ENCODE measurements around the gene FCHSD2. TPM values are rescaled to one million over a fixed set of nuclear protein-coding genes. Genes with fewer than 3 reads are reported as not detected.
A peak's percentile ranks its signal among the peaks of the same experiment; 100 is the strongest.
"Not testable (repeated sequence)": the region's sequence is repeated elsewhere in the genome, so short reads cannot be mapped to it uniquely, and the experiment has no call there.

Gene FCHSD2
- total RNA-seq, 2 experiments from 2014 or later: 40.8 to 41.7 TPM

DNA sequence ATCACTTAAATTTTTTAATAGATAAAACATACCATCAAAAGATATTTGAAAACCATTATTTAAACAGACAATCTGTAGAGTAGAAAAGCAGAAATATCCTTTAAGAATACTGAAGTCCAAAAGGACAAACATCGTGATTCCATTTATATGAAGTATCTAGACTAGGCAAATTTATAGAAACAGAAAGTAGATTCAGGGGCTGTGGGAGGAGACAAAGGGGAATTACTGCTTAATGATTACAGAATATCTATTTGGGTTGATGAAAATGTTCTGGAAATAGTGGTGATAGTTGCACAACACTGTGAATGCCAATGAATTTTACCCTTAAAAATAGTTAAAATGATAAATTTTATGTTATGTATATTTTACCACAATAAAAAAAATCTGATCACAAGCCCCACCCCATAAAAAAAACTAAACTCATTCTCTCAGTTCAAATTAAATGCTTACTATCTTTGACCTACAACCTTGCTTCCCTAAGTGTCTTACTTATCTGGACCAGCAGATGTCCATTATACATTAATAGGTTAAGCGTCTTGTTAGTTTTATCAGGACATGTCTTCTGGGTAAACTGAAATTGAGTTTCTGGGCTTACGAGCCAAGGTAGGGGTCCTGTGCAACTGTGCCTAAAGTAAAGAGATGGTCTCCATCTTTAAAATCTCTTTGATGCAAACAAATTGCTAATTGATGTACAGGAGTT, 86.3 kb downstream of the FCHSD2 start:
- POLR2A ChIA-PET: interaction anchor here (0.7 kb wide), 1 partner anchor 128 kb away, joined by 3 read pairs; no protein-coding TSS in a partner anchor
- H3K9me3 Mint-ChIP-seq: peaks cover 2% of the 10 kb centered on the region
- H3K36me3 Mint-ChIP-seq (ENCODE audit: low read depth): peaks cover 5% of the 10 kb centered on the region
- CTCF ChIA-PET: interaction anchor here (0.7 kb wide), 1 partner anchor 483 kb away, joined by 3 read pairs; no protein-coding TSS in a partner anchor
- no peaks in the 10 kb centered on the region for H3K4me1 Mint-ChIP-seq
- DNase-seq: no peak
- H3K27me3 Mint-ChIP-seq: no peaks in the 10 kb centered on the region
- no peak overlapping the region for H3K4me3 Mint-ChIP-seq
- no peak overlapping the region for H3K27ac Mint-ChIP-seq

GRCh38 chr11:73055002-73055401, 87.1 kb downstream of the FCHSD2 start:
- Mint-ChIP-seq H3K36me3 (ENCODE audit: low read depth) (no peaks in the 10 kb centered on the region), H3K4me1 (no peaks in the 10 kb centered on the region), H3K4me3 (no peak overlapping the region), H3K27me3 (no peaks in the 10 kb centered on the region), H3K27ac (no peak overlapping the region), H3K9me3 (peaks cover 2% of the 10 kb centered on the region)
- CTCF ChIA-PET: interaction anchor here (0.7 kb wide), 1 partner anchor 484 kb away, joined by 3 read pairs; no protein-coding TSS in a partner anchor
- no peak for DNase-seq
- POLR2A ChIA-PET: interaction anchor here (0.7 kb wide), 1 partner anchor 127 kb away, joined by 3 read pairs; no protein-coding TSS in a partner anchor

DNA sequence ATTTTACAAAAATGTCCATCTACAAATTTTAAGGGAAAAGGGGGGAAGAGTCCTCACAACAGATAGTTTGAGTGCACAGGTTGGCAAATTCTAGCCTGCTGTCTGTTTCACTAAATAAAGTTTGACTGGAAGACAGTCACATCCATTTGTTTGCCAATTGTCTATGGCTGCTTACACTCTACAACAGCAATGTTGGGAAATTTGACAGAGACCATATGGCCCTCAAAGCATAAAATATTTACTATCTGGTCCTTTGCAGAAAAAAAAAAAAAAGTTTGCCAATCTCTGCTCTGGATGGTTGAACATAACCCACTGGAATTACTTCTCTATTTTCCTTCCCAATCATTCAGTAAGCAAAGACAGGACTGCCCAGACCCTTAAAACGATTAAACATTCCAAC, 88.2 kb downstream of the FCHSD2 start:
- no peaks in the 10 kb centered on the region for H3K4me1 Mint-ChIP-seq
- no peak for DNase-seq
- H3K27me3 Mint-ChIP-seq: no peaks in the 10 kb centered on the region
- no peak overlapping the region for H3K4me3 Mint-ChIP-seq
- POLR2A ChIA-PET: no interaction called here
- H3K27ac Mint-ChIP-seq: no peak overlapping the region
- CTCF ChIA-PET: no interaction called here
- H3K9me3 Mint-ChIP-seq: peaks cover 2% of the 10 kb centered on the region
- no peaks in the 10 kb centered on the region for H3K36me3 Mint-ChIP-seq (ENCODE audit: low read depth)

DNA sequence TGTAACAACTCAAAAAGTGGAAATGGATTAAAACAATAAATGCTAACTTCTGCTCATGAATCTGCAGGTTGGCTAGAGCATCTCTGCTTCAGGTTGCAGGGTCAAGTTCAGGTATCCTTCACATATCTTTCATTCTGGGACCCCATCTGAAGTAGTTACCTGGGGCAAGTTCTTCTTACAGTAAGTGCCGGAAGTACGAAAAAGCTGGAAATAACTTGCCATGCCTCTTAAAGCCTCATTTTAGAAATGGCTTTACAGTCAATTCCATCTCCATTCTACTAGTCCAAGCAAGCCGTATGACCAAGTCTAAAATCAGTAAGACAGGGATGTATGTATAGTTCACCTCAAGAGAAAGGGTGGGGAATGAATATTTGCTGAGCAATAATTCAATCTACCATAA, 93.7 kb downstream of the FCHSD2 start:
- DNase-seq: no peak
- POLR2A ChIA-PET: interaction anchor here (0.7 kb wide), 1 partner anchor 85 kb away, joined by 3 read pairs; no protein-coding TSS in a partner anchor
- Mint-ChIP-seq H3K27me3 (no peaks in the 10 kb centered on the region), H3K4me3 (no peak overlapping the region), H3K9me3 (no peaks in the 10 kb centered on the region), H3K4me1 (peaks cover 18% of the 10 kb centered on the region), H3K36me3 (ENCODE audit: low read depth) (no peaks in the 10 kb centered on the region), H3K27ac (peak overlapping the region; percentile 54)
- CTCF ChIA-PET: interaction anchor here (1.2 kb wide), 1 partner anchor 129 kb away, joined by 3 read pairs; no protein-coding TSS in a partner anchor

DNA sequence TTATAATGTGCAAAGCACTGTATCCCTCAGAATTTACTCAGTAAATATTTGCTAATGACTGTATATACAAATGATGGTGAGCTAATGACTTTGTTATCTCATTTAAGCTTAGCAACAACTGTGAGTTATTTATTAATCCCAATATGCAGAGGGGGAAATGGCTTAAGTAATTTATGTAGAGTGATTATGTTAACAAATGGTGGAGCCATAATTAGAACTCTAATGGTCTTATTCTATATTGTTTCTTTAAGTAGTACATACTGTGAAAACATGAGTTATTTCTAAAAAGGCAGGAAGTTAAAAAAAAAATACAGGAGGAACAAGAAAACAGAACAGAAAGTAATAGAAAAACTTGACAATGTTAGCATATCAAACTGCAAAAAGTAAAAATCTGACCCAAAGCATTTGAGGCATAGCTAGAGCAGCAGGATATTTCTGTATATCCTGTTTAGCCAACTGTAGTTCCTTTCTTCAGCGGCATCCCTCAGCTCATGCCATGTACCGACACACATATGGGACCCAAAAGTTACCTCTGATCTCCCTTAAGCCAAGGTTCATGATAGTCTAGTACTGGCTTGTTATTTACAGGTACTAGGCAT, 94.2 kb downstream of the FCHSD2 start:
- Mint-ChIP-seq H3K9me3 (no peaks in the 10 kb centered on the region), H3K4me1 (peaks cover 18% of the 10 kb centered on the region), H3K4me3 (no peak overlapping the region), H3K36me3 (ENCODE audit: low read depth) (peaks cover 2% of the 10 kb centered on the region), H3K27ac (peak overlapping the region; percentile 54), H3K27me3 (no peaks in the 10 kb centered on the region)
- ChIA-PET POLR2A (interaction anchor here (0.7 kb wide), 1 partner anchor 86 kb away, joined by 3 read pairs; no protein-coding TSS in a partner anchor), CTCF (no interaction called here)
- DNase-seq: no peak

DNA sequence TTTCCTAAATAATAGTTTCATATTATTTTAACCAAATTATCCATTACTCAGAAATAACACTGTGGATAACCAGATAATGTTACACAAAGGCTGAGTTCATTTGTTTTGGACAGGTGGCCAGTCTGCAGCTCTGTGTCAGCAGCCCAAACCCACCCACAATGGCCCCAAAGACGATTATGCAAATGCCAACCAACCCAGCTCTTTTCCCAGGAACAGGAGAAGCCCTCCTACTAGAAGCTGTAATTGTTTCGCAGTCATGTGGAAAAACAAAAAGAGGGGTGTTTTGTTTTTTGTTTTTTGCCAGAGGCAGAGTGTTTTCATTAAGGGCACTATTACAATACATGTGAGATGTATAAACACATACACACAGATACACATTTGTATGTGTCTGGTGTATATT, 102.1 kb downstream of the FCHSD2 start:
- H3K4me3 Mint-ChIP-seq: no peak overlapping the region
- H3K27ac Mint-ChIP-seq: no peak overlapping the region
- ChIA-PET CTCF (no interaction called here), POLR2A (no interaction called here)
- no peaks in the 10 kb centered on the region for H3K27me3 Mint-ChIP-seq
- no peak for DNase-seq
- peaks cover 4% of the 10 kb centered on the region for H3K9me3 Mint-ChIP-seq
- peaks cover 3% of the 10 kb centered on the region for H3K4me1 Mint-ChIP-seq
- H3K36me3 Mint-ChIP-seq (ENCODE audit: low read depth): peaks cover 11% of the 10 kb centered on the region

DNA sequence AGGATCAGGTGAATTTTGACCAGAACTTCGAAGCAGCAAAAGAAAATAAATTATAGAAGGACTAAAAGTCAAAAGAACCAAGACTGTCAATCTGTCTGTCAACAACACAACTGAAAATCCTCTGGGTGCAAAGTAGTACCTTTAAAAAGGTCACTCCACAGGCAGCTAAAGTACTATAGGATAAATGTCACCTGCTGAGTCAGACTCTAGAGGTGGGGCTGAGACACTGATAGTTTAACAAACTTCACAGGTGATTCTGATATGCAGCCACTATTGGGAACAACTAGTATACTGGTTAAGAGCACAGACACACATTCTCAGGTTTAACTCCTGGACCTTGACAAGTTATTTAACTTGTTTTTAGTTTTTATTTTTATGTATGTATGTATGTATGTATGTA, 107.3 kb downstream of the FCHSD2 start:
- Mint-ChIP-seq H3K36me3 (ENCODE audit: low read depth) (peaks cover 8% of the 10 kb centered on the region), H3K27me3 (no peaks in the 10 kb centered on the region), H3K27ac (peak overlapping the region; percentile 51), H3K4me3 (no peak overlapping the region), H3K4me1 (peaks cover 14% of the 10 kb centered on the region), H3K9me3 (peaks cover 3% of the 10 kb centered on the region)
- CTCF ChIA-PET: no interaction called here
- no peak for DNase-seq
- POLR2A ChIA-PET: interaction anchor here (1.2 kb wide), 1 partner anchor 15 kb away, joined by 3 read pairs; no protein-coding TSS in a partner anchor

DNA sequence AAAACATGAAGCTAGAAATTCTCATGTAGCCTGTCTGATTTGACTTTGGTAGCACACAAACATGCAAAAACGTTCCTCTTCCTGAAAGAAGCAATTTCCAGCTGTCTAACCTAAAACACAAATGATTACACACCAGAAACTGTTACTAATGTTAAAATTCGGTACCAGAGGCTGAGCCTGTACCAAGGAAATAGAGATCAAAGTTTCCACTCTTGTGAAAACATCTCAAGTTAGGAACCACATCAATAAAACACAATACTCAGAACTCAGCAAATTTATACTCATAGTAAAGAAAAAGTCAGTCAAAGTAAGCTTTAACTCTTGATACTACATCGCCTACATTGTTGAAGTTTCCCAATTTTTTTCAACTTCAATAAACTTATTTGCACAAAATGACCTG, 107.8 kb downstream of the FCHSD2 start:
- Mint-ChIP-seq H3K36me3 (ENCODE audit: low read depth) (peaks cover 12% of the 10 kb centered on the region), H3K4me1 (peaks cover 14% of the 10 kb centered on the region), H3K27me3 (no peaks in the 10 kb centered on the region), H3K4me3 (no peak overlapping the region), H3K9me3 (peaks cover 7% of the 10 kb centered on the region), H3K27ac (peak overlapping the region; percentile 51)
- ChIA-PET CTCF (no interaction called here), POLR2A (interaction anchor here (1.2 kb wide), 1 partner anchor 16 kb away, joined by 3 read pairs; no protein-coding TSS in a partner anchor)
- DNase-seq: no peak

DNA sequence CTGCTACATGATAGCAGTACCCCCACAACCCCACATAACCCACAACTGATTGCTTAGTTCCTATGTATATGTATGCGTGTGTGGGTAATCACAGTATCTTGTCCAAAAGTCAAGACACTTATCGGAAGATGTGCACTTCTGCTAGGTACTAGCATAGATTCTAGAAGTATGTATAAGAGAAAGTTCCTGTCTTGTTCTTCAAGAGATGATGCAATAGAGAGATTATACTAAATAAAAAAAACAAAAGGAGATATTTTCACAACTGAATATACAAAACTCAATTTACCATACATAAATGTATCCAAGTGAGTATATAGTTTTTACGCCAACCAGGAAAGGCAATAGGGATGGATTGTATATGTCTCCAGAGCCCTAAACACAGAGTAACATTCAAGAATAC, 112.0 kb downstream of the FCHSD2 start:
- Mint-ChIP-seq H3K4me3 (no peak overlapping the region), H3K36me3 (ENCODE audit: low read depth) (peaks cover 42% of the 10 kb centered on the region), H3K27ac (no peak overlapping the region), H3K9me3 (peaks cover 31% of the 10 kb centered on the region), H3K27me3 (no peaks in the 10 kb centered on the region), H3K4me1 (peaks cover 12% of the 10 kb centered on the region)
- CTCF ChIA-PET: no interaction called here
- DNase-seq: no peak
- POLR2A ChIA-PET: no interaction called here

GRCh38 chr11:73029403-73029802, 112.7 kb downstream of the FCHSD2 start:
- H3K4me1 Mint-ChIP-seq: peaks cover 6% of the 10 kb centered on the region
- CTCF ChIA-PET: no interaction called here
- no peak overlapping the region for H3K27ac Mint-ChIP-seq
- H3K4me3 Mint-ChIP-seq: no peak overlapping the region
- no peaks in the 10 kb centered on the region for H3K27me3 Mint-ChIP-seq
- H3K36me3 Mint-ChIP-seq (ENCODE audit: low read depth): peaks cover 48% of the 10 kb centered on the region
- POLR2A ChIA-PET: no interaction called here
- peaks cover 38% of the 10 kb centered on the region for H3K9me3 Mint-ChIP-seq
- DNase-seq: no peak

- Mint-ChIP-seq H3K27me3 (no peaks in the 10 kb centered on the region), H3K36me3 (ENCODE audit: low read depth) (peaks cover 56% of the 10 kb centered on the region), H3K27ac (no peak overlapping the region), H3K4me3 (no peak overlapping the region), H3K4me1 (peaks cover 2% of the 10 kb centered on the region), H3K9me3 (peaks cover 45% of the 10 kb centered on the region)
- no peak for DNase-seq
- CTCF ChIA-PET: no interaction called here
- POLR2A ChIA-PET: no interaction called here
These were observed 113.5 kb downstream of the FCHSD2 start for GRCh38 chr11:73028611-73029010.

GRCh38 chr11:73027840-73028239, 114.3 kb downstream of the FCHSD2 start:
- H3K4me3 Mint-ChIP-seq, POLR2A ChIA-PET, CTCF ChIA-PET, H3K4me1 Mint-ChIP-seq, H3K27ac Mint-ChIP-seq, H3K27me3 Mint-ChIP-seq, DNase-seq: not testable (repeated sequence)
- Mint-ChIP-seq H3K9me3 (peaks cover 45% of the 10 kb centered on the region), H3K36me3 (ENCODE audit: low read depth) (peaks cover 56% of the 10 kb centered on the region)

- Mint-ChIP-seq H3K36me3 (ENCODE audit: low read depth) (peaks cover 54% of the 10 kb centered on the region), H3K27ac (no peak overlapping the region), H3K27me3 (no peaks in the 10 kb centered on the region), H3K4me1 (no peaks in the 10 kb centered on the region), H3K9me3 (peaks cover 45% of the 10 kb centered on the region), H3K4me3 (no peak overlapping the region)
- CTCF ChIA-PET: no interaction called here
- DNase-seq: no peak
- POLR2A ChIA-PET: no interaction called here
These were observed 117.5 kb downstream of the FCHSD2 start for GRCh38 chr11:73024639-73025038.

DNA sequence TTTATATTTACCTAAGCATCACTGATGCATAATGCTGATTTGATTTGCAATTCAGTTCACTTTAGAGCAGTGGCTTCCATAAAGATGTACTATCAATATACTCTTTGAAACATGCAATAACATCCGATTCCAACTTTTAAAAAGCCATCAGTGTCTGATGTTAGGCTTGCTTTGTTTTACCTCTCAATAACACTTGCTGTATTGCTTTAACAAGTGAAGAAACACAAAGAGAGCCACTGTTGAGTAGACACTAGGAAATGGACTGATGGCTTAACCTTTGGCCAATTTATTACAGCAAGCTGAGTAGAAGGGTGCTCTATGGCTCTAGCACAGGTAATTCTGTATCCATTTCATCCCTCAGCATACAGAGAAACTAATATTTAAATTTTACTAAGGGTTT, 122.1 kb downstream of the FCHSD2 start:
- Mint-ChIP-seq H3K27me3 (no peaks in the 10 kb centered on the region), H3K4me1 (no peaks in the 10 kb centered on the region), H3K4me3 (no peak overlapping the region), H3K27ac (no peak overlapping the region), H3K36me3 (ENCODE audit: low read depth) (peaks cover 16% of the 10 kb centered on the region), H3K9me3 (peaks cover 17% of the 10 kb centered on the region)
- CTCF ChIA-PET: no interaction called here
- POLR2A ChIA-PET: no interaction called here
- DNase-seq: no peak
